GM18867 (cell line): Measurements from ENCODE around the gene GUCY1A1.
"Not testable (repeated sequence)": the region's sequence is repeated elsewhere in the genome, so short reads cannot be mapped to it uniquely, and the experiment has no call there.

Experiments used
- ATAC-seq: cut with Tn5 transposase; IDR thresholded peaks from one replicate; pipeline ENCODE4 v1.9.1; 2021; ENCODE audit warnings: mild to moderate bottlenecking, moderate library complexity; ENCODE audit not compliant: unreplicated experiment

The GUCY1A1 gene

GRCh38 chr4:155666344-155667221, at the start of gene GUCY1A1:
Gene GUCY1A1, plus strand, starts transcription at chr4:155666848. Its CDS starts 30,020 bp downstream, at chr4:155696868.
- peak; percentile 34 for ATAC-seq

GRCh38 chr4:155617296-155617695, 49.4 kb upstream of the GUCY1A1 start:
- no peak for ATAC-seq

- no peak for ATAC-seq
Observed at GRCh38 chr4:155618183-155618838, 48.3 kb upstream of the GUCY1A1 start.

GRCh38 chr4:155620637-155621036, 46.0 kb upstream of the GUCY1A1 start:
- ATAC-seq = no peak

GRCh38 chr4:155624478-155624877, 42.2 kb upstream of the GUCY1A1 start:
- peak; percentile 93 for ATAC-seq

- ATAC-seq = no peak
Observed at GRCh38 chr4:155626561-155626960, 40.1 kb upstream of the GUCY1A1 start.

GRCh38 chr4:155629183-155629825, 37.3 kb upstream of the GUCY1A1 start:
- ATAC-seq = no peak

- ATAC-seq = no peak
Observed at GRCh38 chr4:155629956-155630355, 36.7 kb upstream of the GUCY1A1 start.

- ATAC-seq = no peak
Observed at GRCh38 chr4:155632310-155632840, 34.3 kb upstream of the GUCY1A1 start.

- no peak for ATAC-seq
Observed at GRCh38 chr4:155638195-155638965, 28.3 kb upstream of the GUCY1A1 start.

- peak; percentile 93 for ATAC-seq
Observed at GRCh38 chr4:155639704-155640523, 26.7 kb upstream of the GUCY1A1 start.

GRCh38 chr4:155640751-155641150, 25.9 kb upstream of the GUCY1A1 start:
- no peak for ATAC-seq

- ATAC-seq = no peak
Observed at GRCh38 chr4:155643087-155643486, 23.6 kb upstream of the GUCY1A1 start.

- no peak for ATAC-seq
Observed at GRCh38 chr4:155646001-155646400, 20.6 kb upstream of the GUCY1A1 start.

- ATAC-seq = not testable (repeated sequence)
Observed at GRCh38 chr4:155650785-155651184, 15.9 kb upstream of the GUCY1A1 start.

- ATAC-seq = no peak
Observed at GRCh38 chr4:155653052-155653451, 13.6 kb upstream of the GUCY1A1 start.

- ATAC-seq = no peak
Observed at GRCh38 chr4:155656025-155656424, 10.6 kb upstream of the GUCY1A1 start.

GRCh38 chr4:155657169-155657568, 9.5 kb upstream of the GUCY1A1 start:
- no peak for ATAC-seq

- no peak for ATAC-seq
Observed at GRCh38 chr4:155657985-155658680, 8.5 kb upstream of the GUCY1A1 start.
